ENCODE results near the gene PFKP.
A peak's percentile ranks its signal among the peaks of the same experiment; 100 is the strongest.

The PFKP gene

DNA sequence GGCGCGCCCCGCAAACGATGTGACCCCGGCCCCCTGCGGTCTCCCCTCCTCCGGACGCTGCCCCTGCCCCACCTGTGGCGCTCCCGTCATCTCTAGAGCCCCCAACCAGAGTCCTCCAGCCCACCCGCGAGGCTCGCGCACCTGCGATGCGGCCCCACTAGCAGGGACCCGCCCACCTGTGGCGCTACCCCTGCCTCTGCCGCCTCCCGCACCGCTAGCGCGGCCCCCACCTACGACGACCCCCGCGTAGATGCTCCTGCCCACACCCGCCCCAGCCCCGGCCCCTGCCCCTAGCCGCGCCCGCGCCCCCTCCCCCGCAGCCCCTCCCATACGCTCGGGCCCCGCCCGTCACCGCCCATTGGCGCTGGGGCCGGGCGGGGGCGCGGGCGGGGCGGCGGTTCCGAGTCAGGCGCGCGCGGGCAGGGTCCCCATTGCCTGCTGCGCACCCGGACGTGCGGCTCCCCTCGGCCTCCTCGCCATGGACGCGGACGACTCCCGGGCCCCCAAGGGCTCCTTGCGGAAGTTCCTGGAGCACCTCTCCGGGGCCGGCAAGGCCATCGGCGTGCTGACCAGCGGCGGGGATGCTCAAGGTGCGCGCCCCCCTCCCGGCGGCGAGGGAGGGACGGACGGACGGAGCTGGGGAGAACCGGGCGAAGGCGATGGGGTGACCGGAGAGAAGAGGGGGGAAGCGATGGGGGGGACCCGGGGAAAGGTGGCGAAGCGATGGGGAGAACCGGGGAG, at the start of gene PFKP:
Gene PFKP, plus strand, starts transcription at position 431 of the 741 bp plus-strand sequence. Its CDS starts 48 bp downstream, at position 479.
- peak; percentile 79 for DNase-seq
- ATAC-seq: peak; percentile 60

GRCh38 chr10:3018247-3018646, 49.1 kb upstream of the PFKP start:
- DNase-seq (no peak), ATAC-seq (no peak)

DNA sequence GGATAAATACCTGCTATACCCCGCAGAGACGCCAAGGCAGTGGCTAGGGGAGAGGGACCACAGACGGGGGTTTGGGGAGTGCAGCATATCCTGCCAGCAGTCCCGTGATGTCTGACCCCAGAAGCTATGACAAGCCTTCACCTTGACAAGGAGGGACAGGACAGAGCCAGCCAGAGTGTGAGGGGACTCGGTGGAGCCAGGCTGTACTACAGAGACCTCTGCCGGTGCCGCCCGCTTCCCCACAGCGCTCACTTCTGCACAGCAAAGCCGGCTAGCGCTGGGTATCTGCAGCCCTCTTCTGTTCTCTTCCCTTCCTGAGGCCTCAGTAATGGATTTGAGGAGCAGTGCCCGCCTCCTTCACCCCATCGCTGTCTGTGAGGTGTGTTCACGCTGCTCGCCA, 47.0 kb upstream of the PFKP start:
- DNase-seq (no peak), ATAC-seq (no peak)

DNA sequence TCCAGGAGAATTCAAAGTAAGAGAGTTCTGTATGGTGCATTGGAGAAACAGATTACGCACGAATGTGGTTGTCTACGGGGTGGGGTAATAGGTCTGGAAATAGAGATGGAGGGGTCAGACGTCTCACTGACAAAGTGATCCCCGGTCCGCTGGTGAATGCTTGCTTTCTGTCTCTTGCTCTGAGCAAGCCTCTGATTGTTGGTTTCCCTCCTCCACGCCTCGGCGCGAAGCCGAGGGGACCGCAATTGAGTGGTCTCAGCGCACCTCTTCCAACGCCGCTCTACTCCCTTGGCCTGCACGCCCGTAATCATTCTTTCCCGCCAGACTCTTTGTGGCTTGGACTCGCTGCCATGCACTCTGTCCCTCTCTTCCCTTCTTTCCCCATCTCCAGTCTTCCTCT, 46.5 kb upstream of the PFKP start:
- DNase-seq (no peak), ATAC-seq (no peak)

- DNase-seq (no peak), ATAC-seq (no peak)
Observed at GRCh38 chr10:3022027-3022426, 45.3 kb upstream of the PFKP start.

DNA sequence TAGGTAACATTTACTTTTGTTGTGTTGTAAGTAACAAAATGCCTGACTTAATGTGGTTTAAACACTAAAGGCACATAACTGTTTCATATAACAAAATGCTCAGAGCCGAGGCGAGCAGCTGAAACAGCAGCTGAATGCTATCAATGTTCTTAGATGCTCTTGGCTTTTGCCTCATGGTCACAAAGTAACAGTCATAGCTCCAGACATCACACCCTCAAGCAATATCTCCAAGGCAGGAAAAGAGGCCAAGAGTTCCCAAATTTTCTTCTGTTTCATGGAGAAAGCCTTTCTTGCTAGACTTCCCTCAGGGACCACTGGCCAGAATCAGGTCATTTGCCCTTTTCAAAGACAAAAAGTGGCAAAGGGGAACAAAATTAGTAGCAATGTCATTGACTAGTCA, 43.5 kb upstream of the PFKP start:
- no peak for DNase-seq
- ATAC-seq: no peak

- no peak for ATAC-seq
- no peak for DNase-seq
Observed at GRCh38 chr10:3025026-3025683, 42.2 kb upstream of the PFKP start.

DNA sequence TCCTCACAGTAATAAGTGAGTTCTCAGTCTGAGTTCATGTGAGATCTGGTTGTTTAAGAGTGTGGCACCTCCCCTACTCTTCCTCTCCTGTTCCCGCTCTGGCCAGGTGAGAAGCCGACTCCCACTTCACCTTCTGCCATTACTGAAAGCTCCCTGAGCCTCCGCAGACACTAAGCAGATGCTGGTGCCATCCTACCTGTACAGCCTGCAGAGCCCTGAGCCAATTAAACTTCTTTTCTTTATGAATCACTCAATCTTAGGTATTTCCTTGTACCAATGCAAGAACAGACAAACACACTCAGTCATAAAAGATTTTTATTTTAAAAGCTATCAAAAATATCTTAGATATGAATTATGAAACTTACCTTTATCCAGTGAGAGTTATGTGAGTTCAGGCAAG, 39.5 kb upstream of the PFKP start:
- DNase-seq (no peak), ATAC-seq (no peak)

- ATAC-seq: no peak
- no peak for DNase-seq
Observed at GRCh38 chr10:3028441-3028840, 38.9 kb upstream of the PFKP start.

- ATAC-seq (no peak), DNase-seq (no peak)
Observed at GRCh38 chr10:3030765-3031164, 36.6 kb upstream of the PFKP start.

DNA sequence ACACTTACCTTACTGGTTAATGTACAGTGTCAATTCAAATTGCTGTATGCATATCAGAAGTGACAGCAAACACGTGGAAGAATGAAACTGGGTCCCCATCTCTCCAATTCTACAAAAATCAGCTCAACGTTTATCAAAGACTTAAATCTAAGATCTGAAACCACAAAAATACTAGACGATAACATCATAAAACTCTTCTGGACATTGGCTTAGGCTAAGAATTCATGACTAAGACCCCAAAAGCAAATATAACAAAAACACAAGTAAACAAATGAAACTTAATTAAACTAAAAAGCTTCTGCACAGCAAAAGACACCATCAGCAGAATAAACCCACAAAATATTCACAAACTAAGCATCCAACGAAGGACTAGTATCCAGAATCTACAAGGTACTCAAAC, 35.9 kb upstream of the PFKP start:
- ATAC-seq (no peak), DNase-seq (no peak)

DNA sequence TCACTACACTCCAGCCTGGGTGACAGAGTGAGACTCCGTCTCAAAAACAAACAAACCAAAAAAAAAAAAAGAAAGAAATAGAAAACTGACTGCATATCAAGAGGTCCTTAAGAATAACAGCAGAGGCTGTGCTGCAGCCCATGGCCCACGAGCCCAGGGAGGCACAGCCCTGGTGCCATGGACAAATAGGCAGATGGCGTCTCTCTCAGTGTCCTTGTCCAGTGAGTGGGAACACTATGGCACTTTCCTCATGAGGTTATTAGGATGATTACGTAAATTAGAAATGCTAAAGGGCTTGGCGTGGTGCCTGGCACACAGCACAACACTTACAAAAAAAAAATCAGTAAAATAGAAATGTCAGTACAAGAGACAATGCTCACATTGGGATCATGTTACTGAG, 33.4 kb upstream of the PFKP start:
- no peak for ATAC-seq
- DNase-seq: no peak

DNA sequence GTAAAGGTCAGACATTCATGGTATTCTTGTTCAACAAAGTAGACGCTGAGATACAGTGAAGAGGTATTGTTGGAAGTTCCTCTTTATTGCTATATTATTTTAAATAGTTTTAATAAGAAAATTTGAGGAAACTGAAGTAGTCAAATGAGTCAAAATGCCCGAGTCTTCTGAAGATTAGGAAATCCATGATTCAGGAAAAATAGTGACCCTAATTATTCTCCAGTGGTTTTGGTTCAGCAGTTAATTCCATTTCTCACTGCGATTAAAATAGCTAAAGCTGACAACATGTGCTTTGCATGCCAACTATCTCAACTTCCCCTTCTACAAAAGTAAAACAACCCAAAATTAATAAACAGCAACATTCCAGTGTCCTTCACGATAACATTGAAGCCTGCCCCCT, 32.7 kb upstream of the PFKP start:
- ATAC-seq: no peak
- DNase-seq: no peak

GRCh38 chr10:3036155-3037021, 31.0 kb upstream of the PFKP start:
- DNase-seq (no peak), ATAC-seq (peak; percentile 23)

GRCh38 chr10:3037182-3037581, 30.2 kb upstream of the PFKP start:
- ATAC-seq: no peak
- DNase-seq: no peak

- DNase-seq: no peak
- no peak for ATAC-seq
Observed at GRCh38 chr10:3040069-3040468, 27.3 kb upstream of the PFKP start.

DNA sequence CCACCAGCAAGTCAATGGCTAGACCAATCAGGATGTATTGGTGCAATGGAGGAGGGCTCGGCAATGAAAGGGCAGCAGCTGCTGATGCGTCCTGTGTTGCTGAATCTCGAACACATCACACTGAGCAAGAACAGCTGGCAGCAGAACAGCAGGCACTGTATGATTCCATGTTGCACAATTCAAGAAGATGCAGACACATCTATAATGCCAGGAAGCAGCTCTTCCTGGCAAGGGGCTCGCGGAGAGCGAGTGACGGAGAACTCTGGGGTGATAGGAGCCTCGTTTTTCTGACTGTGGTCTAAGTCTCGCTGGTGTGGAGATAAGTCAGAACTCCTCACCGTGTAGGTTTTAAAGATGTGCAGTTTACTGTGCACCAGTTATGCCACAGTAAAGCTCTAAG, 24.8 kb upstream of the PFKP start:
- DNase-seq (no peak), ATAC-seq (no peak)

DNA sequence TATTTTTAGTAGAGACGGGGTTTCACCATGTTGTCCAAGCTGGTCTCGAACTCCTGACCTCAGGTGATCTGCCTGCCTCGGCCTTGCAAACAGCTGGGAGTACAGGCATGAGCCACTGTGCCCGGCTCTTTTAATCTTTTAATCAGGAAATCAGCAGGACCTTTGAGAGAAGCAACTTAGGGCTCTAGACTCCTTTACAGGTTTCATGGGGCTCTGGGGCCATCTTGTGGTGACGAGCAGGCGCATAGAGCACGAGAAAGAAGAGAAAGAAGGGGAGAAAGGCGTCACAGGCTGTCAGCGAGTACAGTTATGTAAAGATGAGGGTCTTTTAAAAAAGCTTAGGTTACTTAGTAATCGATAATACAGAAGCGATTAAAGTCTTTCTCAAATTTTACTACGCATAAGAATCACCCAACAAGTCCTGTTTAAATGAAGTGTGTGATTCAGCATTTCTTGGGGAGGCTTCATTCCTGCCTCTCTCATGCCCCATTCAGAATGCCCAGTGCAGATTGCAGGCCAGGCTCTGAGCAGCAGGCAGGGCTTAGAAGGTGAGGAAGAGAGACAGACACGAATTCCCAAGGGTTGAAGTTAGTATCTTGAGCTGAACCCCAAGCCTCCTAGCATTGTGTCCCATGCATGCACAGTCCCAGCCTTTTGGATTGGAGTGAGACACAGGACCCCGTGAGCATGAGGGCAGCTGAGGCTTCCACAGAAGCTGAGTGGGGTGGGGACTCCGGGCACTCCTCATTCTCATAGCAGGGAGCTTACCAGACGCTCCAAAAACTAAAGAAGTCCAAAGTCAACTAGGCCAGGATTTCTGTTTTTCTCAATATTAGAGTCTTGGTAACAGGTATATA, 23.6 kb upstream of the PFKP start:
- peak; percentile 55 for DNase-seq
- peak; percentile 64 for ATAC-seq

DNA sequence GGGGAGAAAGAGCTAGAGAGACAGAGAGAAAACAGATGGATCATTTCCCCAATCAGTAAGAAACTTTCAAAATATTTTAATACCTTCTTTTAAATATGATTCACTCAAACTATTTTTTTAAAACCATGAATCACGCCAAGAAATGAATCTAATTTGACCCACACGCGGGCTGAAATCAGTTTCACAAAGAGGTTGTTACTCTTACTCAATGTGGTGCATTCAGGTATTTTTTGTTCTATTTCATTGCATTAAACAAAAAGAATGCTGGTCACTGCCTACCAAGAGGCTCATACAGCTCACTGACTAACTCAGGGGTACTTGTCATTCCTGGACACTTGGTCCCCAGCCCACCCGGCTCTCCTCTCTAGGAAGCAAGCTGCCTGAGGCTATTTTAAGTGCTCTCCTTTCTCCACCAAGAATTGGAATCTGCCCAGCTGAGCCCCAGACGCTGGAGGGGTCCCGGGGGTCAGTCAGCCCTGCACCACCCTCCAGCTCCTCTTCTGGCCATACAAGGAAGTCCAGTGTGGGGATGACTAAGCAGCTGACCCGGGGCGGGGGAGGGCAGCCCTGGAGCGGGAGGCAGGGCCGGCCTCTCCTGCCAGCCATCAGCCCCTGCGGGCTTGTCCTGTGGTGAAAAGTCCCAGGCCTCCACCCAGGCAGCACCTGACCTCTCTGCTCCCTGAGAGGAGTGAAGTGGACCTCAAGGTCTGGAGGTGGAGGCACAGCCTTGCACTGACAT, 21.7 kb upstream of the PFKP start:
- DNase-seq (no peak), ATAC-seq (no peak)

- no peak for DNase-seq
Observed at GRCh38 chr10:3046210-3046779, 21.1 kb upstream of the PFKP start.

DNA sequence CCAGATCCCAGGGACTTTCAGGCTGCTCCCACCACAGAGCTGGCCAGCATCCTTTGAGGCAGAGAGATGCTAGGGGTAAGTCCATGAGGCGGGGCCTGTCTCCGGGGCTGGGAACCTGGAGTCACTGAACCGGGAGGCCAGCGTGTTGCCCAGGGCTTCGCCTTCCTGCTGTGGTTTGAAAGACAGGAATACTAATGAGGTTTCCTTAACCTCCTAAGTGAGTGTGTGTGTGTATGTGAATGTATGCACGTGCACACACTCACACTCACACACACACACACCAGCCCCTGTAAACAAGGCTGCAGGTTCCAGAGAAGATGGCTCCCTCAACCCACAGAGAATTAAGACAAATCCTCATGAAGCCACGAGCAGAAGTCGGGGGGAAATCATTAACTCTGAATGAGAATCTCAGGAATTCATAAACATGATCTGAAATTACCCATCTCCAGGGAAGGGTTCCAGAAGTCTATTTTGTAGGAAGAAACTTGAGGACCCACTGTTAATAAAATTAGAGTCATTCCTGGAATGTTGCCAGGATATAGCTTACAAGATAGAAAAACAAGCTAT, 20.3 kb upstream of the PFKP start:
- DNase-seq: no peak
- no peak for ATAC-seq

More at GRCh38 chr10:3046210-3046779, 21.1 kb upstream of the PFKP start:
- no peak for ATAC-seq
